HUDEP-2 (cell line): ENCODE data around the gene PPP4C.
A peak's percentile ranks its signal among the peaks of the same experiment; 100 is the strongest.

ENCODE experiments used
- DNase-seq, 76 experiments: peaks; one replicate each; lab custom pipeline; 2025; ENCODE audit not compliant: unreplicated experiment in 76 of 76; lab: John Stamatoyannopoulos, UW

The PPP4C gene

GRCh38 chr16:30077656-30078055 lies 1.9 kb downstream of the PPP4C start:
- no peak for DNase-seq

GRCh38 chr16:30078744-30079143 lies 3.0 kb downstream of the PPP4C start:
- DNase-seq, result no peak

- DNase-seq, result no peak
These were observed 3.7 kb downstream of the PPP4C start for GRCh38 chr16:30079480-30079879.

- DNase-seq, result no peak
These were observed 6.8 kb downstream of the PPP4C start for GRCh38 chr16:30082545-30083090.

GRCh38 chr16:30083216-30084055 lies 7.6 kb downstream of the PPP4C start:
- no peak for DNase-seq

GRCh38 chr16:30084096-30084815 lies 8.5 kb downstream of the PPP4C start:
- no peak for DNase-seq

GRCh38 chr16:30084816-30085159 lies 9.0 kb downstream of the PPP4C start:
- no peak for DNase-seq

GRCh38 chr16:30085247-30085646 lies 9.5 kb downstream of the PPP4C start:
- no peak for DNase-seq

GRCh38 chr16:30085820-30086219 lies 10.0 kb downstream of the PPP4C start:
- DNase-seq, result no peak

GRCh38 chr16:30086291-30087140 lies 10.7 kb downstream of the PPP4C start:
- no peak for DNase-seq

- DNase-seq, result no peak
These were observed 11.5 kb downstream of the PPP4C start for GRCh38 chr16:30087181-30087898.

GRCh38 chr16:30088237-30088831 lies 12.5 kb downstream of the PPP4C start:
- DNase-seq, result no peak

- DNase-seq, result no peak
These were observed 13.2 kb downstream of the PPP4C start for GRCh38 chr16:30088832-30089624.

GRCh38 chr16:30090610-30091331 lies 15.0 kb downstream of the PPP4C start:
- DNase-seq, result no peak

GRCh38 chr16:30091474-30092372 lies 15.9 kb downstream of the PPP4C start, which contains the start of gene TBX6:
Gene TBX6 (minus strand): TSS chr16:30091924. CDS start chr16:30091193, 731 bp downstream.
- peak in 74 of 76 experiments; percentile 38 to 94 (median 87) for DNase-seq

GRCh38 chr16:30092373-30093010 lies 16.7 kb downstream of the PPP4C start:
- peak in 71 of 76 experiments; percentile 19 to 89 (median 67) for DNase-seq
